ENCODE results near the gene DEK.

The DEK gene

GRCh38 chr6:18264923-18265377 is 620 bp upstream of the DEK start:
- DNase-seq: peak; percentile 52

DNA sequence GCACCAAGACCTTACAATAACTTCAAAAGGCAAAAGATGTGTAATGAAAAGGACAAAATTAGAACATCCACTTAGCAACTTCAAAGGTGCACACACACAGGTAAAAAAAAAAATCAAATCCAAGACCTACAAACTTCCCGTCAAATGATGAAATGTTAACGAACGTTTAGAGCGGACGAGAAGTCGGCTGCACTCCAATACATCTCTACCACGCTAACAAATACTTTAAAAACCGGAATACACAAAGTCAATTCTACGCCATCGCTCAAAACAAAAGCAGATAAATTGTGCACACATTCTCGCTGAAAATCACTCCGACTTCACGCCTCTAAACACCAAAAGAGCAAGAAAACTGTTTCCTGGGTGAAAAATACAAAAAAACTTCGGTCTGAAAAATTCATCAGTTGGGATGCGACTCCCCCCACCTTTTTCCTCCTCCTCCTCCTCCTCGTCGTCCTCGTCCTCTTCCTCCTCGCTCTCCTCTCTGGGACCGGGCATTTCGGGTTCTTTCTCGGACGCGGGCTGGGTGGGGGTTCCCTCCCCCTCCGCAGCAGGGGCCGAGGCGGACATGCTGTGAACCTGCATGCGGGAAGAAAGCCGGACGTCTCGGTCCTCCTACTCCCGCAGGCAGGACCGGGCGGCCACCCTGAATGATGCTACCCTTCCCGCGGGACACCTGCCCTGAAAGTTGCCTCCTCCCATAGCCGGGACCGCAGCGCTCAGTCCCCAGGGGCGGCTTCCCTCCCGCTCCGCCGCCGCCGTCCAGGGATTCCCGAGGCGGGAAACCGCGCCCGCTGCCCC is 712 bp downstream of the DEK start:
- DNase-seq: peak; percentile 16

DNA sequence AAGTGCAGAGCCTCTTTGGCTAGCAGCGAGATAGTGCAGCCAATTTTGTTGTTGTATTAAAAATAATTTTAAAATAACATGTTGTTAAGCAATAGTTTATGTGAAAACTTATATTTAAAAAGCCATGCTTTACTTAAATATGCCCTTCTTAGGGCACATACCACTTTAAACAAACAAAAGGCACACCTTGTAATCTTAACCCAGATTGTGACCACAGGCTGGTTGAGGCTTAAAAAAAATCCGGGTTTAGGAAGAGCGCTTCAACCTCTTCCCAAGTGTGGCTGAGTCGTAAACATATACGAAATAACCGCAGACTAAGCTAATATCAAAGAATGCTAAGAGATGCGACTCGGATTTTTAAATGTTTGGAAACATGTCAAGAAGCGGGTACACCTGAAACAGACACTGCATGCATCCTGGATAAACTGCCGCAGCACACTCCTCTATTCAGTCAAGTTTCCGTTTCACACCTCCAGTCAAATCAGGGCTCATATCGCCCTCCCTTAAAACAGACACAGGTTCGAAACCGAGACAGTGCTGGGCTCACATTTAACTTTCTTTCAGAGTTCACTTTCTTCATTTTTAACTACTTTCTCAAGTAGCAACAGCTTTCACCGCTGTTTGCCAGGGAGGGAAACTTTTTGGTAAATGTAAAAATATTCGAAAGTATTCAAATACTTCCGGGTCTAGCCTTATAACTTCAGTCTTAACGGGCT is 1.5 kb downstream of the DEK start:
- peak; percentile 16 for DNase-seq

- no peak for DNase-seq
Observed at GRCh38 chr6:18261877-18262276, 2.5 kb downstream of the DEK start.

GRCh38 chr6:18260448-18261106 is 3.8 kb downstream of the DEK start:
- DNase-seq: no peak

DNA sequence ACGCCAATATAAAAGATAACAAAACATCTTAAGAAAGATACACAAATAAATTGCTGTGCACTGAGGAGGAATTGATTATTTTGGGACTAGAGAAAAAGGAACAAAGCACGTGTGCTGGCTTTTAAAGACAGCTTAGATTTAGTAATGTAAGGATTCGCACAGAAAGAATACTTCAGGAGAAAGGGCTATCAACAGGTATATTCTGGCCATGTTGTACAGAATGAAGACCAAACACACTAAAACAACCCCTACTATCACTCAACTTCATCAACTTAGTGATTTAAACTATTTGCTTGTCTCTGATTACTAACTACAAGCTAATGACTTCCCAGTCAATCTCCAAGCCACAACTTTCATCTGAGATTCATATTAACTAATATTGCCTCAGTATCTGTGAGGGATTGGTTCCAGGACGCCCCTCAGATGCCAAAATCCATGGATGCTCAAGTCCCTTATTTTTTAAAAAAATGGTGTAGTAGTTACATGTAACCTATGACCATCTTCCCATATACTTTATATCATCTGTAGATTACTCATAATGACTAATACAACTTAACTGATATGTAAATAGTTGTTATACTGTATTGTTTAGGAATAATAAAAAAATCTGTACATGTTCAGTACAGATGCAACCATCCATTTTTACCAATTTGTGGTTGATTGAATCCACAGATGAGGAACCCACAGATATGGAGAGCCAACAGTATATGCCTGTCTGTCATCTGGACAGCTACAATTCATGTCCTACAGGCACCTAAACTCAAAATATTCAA is 4.5 kb downstream of the DEK start:
- no peak for DNase-seq

GRCh38 chr6:18254793-18255192 is 9.5 kb downstream of the DEK start:
- no peak for DNase-seq

- DNase-seq: no peak
Observed at GRCh38 chr6:18253635-18254034, 10.7 kb downstream of the DEK start.

DNA sequence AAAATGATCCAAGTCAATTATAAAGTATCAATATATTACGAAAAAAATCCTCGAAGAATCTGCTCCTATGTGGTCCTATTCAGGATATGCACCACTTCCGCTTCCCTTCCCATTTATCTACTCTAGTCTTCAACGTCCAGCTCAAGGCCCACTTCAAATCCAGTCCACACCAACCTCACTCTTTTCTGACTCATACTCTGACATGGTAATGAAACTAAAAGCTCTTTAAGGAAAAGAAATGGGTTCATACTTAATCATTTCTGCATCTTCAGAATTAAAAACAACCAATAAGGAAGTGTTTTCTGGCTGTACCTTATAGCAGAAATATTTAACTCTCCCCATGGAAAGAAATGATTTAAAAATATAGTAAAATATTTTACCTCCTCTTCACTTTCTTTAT is 15.1 kb downstream of the DEK start:
- no peak for DNase-seq

DNA sequence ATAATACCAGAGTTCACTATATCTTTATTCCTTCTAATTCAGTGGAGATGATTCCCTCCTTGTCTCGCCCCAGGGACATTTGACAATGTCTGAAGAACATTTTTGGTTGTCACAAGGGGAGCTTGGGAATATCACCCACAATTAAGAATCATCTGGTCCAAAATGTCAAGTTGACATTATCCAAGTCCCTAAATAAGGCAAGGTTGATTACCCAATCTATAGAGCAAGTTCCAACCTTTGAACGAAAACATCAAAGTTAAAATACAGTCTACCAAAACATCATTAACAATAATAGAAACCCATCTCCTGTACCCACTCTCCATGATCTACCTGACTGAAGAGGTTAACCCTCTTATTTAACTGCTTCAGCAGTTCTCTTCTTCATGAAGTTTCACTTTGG is 15.6 kb downstream of the DEK start:
- DNase-seq: no peak

DNA sequence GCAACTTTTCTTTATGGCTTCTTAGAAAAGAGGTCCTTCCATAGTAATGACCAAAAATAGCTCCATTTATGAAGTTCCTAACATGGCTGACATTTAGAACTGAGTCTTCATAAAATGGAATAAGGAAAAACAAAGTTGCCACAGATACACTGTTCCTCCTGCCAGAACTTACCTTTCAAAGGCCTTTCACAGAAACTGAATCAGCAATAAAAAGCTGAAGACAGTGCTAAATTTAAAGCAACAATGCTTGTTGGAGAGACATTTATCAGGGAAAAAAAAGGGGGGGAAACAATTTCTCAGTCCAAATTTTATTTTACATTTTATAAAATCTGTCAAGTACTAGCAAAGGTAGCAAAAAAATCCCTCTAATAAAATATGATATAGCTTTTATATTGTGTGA is 17.3 kb downstream of the DEK start:
- no peak for DNase-seq

DNA sequence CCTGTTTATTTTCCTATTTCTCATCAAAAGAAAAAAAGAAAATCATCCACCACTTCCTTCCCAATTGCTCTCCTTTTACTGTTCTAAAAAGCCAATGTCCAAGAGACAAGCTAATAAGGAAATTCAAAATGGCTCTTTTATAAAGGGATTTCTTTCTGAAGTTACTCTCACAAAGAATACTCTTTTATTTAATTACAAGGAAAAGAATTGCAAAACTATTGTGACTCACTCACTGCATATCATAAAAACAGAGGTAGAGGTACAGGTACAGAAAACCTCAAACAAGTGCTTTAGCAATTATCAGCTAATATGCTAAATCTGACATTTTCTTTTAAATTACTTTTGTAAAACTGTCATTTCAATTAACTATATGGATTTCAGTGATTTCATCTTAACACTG is 18.1 kb downstream of the DEK start:
- DNase-seq: no peak

- DNase-seq: no peak
Observed at GRCh38 chr6:18245642-18246041, 18.7 kb downstream of the DEK start.

DNA sequence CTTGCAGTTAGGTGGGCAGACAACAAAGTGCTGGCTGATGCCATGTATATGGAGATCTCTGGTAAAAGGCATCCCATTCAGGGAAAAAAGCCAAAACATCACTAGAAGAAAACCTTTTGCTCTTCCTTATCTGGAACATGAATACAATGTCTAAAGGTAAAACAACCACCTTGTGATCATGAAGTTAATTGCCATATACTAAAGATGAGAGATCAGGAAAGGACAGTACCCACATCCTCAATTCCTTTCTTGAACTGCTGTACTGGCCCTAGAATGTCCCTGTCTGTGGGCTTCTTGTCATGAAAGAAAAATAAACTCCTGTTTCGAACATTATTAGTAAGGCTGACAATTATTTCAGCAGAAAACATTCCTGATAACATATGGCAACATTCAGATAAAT is 19.3 kb downstream of the DEK start:
- DNase-seq: no peak

GRCh38 chr6:18244251-18244650 is 20.1 kb downstream of the DEK start:
- DNase-seq: no peak

DNA sequence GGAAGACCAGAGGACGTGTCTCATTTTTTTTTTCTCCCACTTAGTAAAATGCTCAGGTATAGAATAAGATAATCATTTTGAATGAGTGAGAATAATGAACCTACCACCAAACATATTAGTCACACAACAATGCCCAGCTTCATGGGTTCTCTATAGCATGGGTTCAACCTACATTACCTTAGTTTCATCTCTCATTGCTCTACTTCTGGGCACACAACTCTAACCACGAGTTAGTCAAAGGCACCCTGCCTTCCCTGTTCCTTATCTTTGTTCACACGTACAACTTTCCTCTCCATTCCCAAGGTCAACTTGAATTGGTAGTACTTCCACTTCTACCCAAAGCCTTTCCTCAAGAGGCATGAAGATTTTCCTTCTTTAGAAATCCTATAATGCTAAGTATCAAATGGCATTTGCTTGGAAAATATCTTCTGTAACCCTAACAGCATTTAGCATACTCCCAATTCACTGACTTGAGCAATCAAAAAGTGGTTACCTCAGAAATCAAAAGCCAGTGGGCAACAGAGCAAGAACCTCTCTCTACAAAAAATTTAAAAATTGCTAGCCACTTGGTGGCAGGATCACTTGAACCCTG is 20.9 kb downstream of the DEK start:
- DNase-seq: no peak

DNA sequence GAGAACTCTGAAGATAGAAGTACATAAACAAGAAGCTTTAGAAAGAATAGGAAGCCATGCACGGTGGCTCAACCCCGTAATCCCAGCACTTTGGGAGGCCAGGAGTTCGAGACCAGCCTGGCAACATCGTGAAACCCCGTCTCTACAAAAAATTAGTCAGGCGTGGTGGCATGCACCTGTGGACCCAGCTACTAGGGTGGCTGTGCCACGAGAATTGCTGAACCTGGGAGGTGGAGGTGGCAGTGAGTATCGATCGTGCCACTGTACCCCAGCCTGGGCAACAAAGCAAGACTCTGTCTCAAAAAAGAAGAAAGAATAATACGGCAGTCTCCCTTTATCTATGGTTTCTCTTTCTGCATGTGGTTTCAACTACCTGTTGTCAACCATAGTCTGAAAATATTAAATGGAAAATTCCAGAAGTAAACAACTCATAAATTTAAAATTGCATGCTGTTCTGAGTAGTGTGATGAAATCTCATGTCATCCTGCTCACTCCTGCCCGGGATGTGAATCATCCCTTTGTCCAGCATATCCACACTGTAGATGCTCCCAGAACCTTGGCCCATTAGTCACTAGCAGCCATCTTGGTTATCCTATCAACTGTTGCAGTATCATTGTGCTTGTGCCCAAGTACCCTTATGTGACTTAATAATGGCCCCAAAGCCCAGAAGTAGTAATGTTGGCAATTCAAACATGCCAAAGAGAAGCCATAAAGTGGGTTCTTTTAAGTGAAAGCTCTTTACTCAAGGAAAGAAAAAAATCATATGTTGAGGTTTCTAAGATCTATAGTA is 22.1 kb downstream of the DEK start:
- no peak for DNase-seq

DNA sequence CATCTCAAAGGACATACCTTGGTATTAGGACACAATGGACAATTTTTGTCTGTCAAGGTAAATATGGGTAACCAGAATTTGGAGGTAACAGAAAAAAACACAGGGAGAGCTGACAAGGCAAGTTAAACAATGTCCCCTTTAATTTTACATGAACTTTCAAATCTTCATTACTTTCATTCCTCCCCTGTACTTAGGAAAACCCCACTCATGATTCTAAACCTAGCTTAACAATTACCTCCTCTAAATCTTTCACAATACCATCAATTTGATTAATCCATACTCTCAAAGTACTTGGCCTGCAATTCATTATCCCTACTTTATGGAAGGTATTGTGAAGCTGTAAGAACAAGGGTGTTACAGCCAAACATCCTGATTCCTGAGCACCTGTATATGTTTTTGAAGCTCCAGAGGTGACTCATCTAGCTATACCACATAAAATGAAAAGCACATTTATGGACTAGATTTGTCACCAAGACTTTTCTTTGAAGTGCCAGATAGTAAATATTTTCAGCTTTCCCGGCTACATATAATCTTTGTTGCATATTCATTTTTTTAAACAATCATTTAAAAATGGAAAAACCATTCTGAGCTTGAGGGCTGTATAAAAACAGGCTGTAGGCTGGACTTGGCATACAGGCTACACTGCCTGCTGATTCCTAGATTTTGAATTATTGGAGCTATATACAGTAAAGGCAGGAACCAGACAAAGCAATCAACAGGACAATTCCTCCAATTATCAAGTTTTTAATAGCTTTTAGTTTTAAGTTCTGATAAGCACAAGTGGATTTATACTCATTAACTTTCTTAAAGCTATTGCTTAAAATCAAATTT is 22.9 kb downstream of the DEK start:
- no peak for DNase-seq

- no peak for DNase-seq
Observed at GRCh38 chr6:18240230-18240629, 24.1 kb downstream of the DEK start.

DNA sequence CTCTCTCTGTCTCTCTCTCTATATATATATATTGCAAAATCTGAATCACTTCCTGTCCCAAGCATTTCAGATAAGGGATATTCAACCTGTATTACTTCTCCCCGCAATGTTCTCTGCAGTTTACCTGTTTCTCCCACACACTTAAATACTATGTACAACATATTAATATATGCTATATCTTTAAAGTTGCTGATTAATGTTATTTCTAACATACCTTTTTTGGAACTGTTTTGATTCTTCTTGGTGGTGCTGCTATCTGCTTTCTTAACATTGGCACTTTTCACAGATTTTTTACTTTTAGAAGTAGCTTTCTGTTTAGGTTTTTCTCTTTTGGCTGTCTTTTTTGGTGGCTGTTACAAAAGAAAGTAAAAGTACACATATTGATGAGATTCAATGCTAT is 27.2 kb downstream of the DEK start:
- DNase-seq: no peak

GRCh38 chr6:18235524-18235923 is 28.8 kb downstream of the DEK start:
- DNase-seq: no peak
